ENCODE data around the gene CYP19A1. TPM values are rescaled to one million over a fixed set of nuclear protein-coding genes. Genes with fewer than 3 reads are reported as not detected.

The CYP19A1 gene
- total and polyA plus RNA-seq, 10 of the 15 experiments (the other 5 are each of a cell fraction or from before 2014, with no cell fraction given): 0.08 to 1.8 (median 0.70) TPM

DNA sequence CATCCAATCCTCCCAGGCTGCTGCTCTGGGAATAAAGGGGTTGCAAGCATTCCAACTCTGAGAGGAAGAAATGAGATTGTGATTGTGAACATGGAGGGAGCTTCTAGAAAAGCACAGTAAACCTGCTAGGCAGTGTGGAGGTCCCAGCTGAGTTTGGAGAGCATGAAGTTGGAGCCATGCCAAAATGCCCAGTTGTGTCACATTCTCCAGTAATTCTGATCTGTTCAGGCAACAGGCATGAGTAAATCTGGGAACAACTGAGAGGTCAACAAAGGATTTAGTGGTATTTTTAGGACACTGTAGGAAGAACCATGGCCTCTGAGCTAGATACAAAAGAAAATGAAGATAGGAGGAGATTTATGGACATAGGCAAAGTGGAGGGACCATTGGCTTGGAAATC lies 74.7 kb downstream of the CYP19A1 start:
- no peaks in the 10 kb centered on the region for H4K20me1 ChIP-seq (ENCODE audit: control insufficient read depth, insufficient read depth)
- CTCF ChIA-PET: interaction anchor here (1.2 kb wide), 1 partner anchor 19 kb away, joined by 3 read pairs; no protein-coding TSS in a partner anchor
- no peak overlapping the region for H3K9ac ChIP-seq (ENCODE audit: control insufficient read depth, insufficient read depth, low read length)
- no peaks in the 10 kb centered on the region for H3K4me1 ChIP-seq (ENCODE audit: control insufficient read depth, insufficient read depth, low read length)
- no peak overlapping the region for H3K4me3 ChIP-seq
- H3K27ac ChIP-seq (ENCODE audit: control insufficient read depth, insufficient read depth): no peak overlapping the region
- RAD21 ChIA-PET (ENCODE audit: unreplicated experiment): no interaction called here
- no peak for FAIRE-seq
- intact Hi-C loops (cut with micrococcal nuclease; ENCODE audit: unreplicated experiment) (no loop called here), in situ Hi-C loops (cut with MboI) (no loop called here)
- no peak for DNase-seq (ENCODE audit: low read depth, low spot score)
- no peaks in the 10 kb centered on the region for H3K79me2 ChIP-seq (ENCODE audit: control insufficient read depth, insufficient read depth, low read length)
- POLR2A ChIA-PET: no interaction called here
- no peaks in the 10 kb centered on the region; the same call in 2 of the 3 replicates for H3K9me3 ChIP-seq (replicated peaks; ENCODE audit: control insufficient read depth, insufficient read depth, low read length)
- H3K4me2 ChIP-seq (ENCODE audit: control insufficient read depth, insufficient read depth): no peak overlapping the region
- SMC1A ChIA-PET (ENCODE audit: uncharacterized antibody, unreplicated experiment): no interaction called here
- H2AFZ ChIP-seq (ENCODE audit: control insufficient read depth, low read depth, low read length): no peak overlapping the region
- H3K36me3 ChIP-seq (ENCODE audit: control insufficient read depth in 2 of 2, insufficient read depth in 2 of 2, low read length in 1 of 2): no peaks in the 10 kb centered on the region
- ATAC-seq: no peak
- BruUV-seq (replicated peaks): no TSS peak
- TF ChIP-seq ETV6 (conservative IDR thresholded peaks at IDR 0.05 in 1 of 2, IDR thresholded peaks at IDR 0.05 in 1 of 2; ENCODE audit: borderline replicate concordance in 1 of 2, low read depth in 1 of 2) (no peak), NFYA (IDR thresholded peaks at IDR 0.05; ENCODE audit: borderline replicate concordance, low read depth, low read length) (no peak), BACH1 (IDR thresholded peaks at IDR 0.05; ENCODE audit: borderline replicate concordance) (no peak), CHD4 (IDR thresholded peaks at IDR 0.05) (no peak), EGR1 (IDR thresholded peaks at IDR 0.05; ENCODE audit: borderline replicate concordance in 1 of 2, low read depth in 2 of 2, low read length in 2 of 2) (no peak), DPF2 (IDR thresholded peaks at IDR 0.05) (no peak), STAT3 (IDR thresholded peaks at IDR 0.05; ENCODE audit: low read depth, low read length) (no peak), ASH2L (IDR thresholded peaks at IDR 0.05; ENCODE audit: borderline replicate concordance, low read depth) (no peak), FOS (IDR thresholded peaks at IDR 0.05; ENCODE audit: borderline replicate concordance, extremely low read depth, insufficient read length) (no peak)
- TF ChIP-seq, protein P1, sequence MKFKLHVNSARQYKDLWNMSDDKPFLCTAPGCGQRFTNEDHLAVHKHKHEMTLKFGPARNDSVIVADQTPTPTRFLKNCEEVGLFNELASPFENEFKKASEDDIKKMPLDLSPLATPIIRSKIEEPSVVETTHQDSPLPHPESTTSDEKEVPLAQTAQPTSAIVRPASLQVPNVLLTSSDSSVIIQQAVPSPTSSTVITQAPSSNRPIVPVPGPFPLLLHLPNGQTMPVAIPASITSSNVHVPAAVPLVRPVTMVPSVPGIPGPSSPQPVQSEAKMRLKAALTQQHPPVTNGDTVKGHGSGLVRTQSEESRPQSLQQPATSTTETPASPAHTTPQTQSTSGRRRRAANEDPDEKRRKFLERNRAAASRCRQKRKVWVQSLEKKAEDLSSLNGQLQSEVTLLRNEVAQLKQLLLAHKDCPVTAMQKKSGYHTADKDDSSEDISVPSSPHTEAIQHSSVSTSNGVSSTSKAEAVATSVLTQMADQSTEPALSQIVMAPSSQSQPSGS (IDR thresholded peaks at IDR 0.05; ENCODE audit: low read length): no peak
- TF ChIP-seq, protein P2, sequence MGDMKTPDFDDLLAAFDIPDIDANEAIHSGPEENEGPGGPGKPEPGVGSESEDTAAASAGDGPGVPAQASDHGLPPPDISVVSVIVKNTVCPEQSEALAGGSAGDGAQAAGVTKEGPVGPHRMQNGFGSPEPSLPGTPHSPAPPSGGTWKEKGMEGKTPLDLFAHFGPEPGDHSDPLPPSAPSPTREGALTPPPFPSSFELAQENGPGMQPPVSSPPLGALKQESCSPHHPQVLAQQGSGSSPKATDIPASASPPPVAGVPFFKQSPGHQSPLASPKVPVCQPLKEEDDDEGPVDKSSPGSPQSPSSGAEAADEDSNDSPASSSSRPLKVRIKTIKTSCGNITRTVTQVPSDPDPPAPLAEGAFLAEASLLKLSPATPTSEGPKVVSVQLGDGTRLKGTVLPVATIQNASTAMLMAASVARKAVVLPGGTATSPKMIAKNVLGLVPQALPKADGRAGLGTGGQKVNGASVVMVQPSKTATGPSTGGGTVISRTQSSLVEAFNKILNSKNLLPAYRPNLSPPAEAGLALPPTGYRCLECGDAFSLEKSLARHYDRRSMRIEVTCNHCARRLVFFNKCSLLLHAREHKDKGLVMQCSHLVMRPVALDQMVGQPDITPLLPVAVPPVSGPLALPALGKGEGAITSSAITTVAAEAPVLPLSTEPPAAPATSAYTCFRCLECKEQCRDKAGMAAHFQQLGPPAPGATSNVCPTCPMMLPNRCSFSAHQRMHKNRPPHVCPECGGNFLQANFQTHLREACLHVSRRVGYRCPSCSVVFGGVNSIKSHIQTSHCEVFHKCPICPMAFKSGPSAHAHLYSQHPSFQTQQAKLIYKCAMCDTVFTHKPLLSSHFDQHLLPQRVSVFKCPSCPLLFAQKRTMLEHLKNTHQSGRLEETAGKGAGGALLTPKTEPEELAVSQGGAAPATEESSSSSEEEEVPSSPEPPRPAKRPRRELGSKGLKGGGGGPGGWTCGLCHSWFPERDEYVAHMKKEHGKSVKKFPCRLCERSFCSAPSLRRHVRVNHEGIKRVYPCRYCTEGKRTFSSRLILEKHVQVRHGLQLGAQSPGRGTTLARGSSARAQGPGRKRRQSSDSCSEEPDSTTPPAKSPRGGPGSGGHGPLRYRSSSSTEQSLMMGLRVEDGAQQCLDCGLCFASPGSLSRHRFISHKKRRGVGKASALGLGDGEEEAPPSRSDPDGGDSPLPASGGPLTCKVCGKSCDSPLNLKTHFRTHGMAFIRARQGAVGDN (IDR thresholded peaks at IDR 0.05): no peak
- TF ChIP-seq, protein P3, sequence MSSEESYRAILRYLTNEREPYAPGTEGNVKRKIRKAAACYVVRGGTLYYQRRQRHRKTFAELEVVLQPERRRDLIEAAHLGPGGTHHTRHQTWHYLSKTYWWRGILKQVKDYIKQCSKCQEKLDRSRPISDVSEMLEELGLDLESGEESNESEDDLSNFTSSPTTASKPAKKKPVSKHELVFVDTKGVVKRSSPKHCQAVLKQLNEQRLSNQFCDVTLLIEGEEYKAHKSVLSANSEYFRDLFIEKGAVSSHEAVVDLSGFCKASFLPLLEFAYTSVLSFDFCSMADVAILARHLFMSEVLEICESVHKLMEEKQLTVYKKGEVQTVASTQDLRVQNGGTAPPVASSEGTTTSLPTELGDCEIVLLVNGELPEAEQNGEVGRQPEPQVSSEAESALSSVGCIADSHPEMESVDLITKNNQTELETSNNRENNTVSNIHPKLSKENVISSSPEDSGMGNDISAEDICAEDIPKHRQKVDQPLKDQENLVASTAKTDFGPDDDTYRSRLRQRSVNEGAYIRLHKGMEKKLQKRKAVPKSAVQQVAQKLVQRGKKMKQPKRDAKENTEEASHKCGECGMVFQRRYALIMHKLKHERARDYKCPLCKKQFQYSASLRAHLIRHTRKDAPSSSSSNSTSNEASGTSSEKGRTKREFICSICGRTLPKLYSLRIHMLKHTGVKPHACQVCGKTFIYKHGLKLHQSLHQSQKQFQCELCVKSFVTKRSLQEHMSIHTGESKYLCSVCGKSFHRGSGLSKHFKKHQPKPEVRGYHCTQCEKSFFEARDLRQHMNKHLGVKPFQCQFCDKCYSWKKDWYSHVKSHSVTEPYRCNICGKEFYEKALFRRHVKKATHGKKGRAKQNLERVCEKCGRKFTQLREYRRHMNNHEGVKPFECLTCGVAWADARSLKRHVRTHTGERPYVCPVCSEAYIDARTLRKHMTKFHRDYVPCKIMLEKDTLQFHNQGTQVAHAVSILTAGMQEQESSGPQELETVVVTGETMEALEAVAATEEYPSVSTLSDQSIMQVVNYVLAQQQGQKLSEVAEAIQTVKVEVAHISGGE (CRISPR knock-in tag; IDR thresholded peaks at IDR 0.05): no peak
- peaks cover 11 to 12% of the 10 kb centered on the region in 2 experiments; a peak in 3 of 4 replicates for H3K27me3 ChIP-seq (replicated peaks in 1 of 2; ENCODE audit: control insufficient read depth in 2 of 2, insufficient read depth in 2 of 2, low read length in 1 of 2)
